Fibroblast of skin of right biceps (primary cell): ENCODE measurements around the gene PTCH1.

Experiments used
- DNase-seq: peaks from one replicate; pipeline ENCODE4 v3.0.0-alpha.2; 2013

PTCH1 gene

GRCh38 chr9:95516734-95517558 is at the start of gene PTCH1:
TSS of gene PTCH1 (minus strand) at chr9:95516971.
- peak; percentile 59 for DNase-seq

GRCh38 chr9:95565982-95566381 is 49.2 kb upstream of the PTCH1 start:
- no peak for DNase-seq

DNA sequence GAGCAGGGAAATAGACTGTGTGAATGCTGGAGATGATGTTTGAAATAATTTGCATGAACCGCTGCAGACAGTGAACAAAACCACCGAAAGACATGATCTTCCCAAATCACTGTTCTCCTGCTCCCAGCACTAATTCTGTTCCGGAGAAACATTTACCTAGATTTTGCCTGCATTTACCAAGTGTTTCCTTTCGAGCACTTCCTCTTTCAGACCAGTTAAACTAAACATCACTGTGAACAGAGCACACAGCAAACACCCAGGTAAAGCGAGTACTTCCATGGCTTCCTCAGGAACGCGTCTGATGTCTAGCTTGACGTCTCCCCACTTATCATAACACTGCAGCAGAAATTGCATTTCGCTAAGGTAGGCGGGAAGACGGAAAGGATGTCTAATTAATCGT is 45.1 kb upstream of the PTCH1 start:
- DNase-seq = no peak

DNA sequence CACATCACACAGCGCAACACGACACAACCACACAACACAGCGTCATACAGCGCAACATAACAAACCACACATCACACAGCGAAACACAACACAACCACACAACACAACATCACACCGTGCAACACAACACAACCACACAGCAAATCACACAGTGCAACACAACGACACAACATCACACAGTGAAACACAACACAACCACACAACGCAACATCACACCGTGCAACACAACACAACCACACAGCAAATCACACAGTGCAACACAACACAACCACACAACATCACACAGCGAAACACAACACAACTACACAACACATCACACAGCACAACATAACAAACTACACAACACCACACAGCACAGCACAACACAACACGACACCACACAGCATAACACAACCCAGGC is 40.4 kb upstream of the PTCH1 start:
- no peak for DNase-seq

DNA sequence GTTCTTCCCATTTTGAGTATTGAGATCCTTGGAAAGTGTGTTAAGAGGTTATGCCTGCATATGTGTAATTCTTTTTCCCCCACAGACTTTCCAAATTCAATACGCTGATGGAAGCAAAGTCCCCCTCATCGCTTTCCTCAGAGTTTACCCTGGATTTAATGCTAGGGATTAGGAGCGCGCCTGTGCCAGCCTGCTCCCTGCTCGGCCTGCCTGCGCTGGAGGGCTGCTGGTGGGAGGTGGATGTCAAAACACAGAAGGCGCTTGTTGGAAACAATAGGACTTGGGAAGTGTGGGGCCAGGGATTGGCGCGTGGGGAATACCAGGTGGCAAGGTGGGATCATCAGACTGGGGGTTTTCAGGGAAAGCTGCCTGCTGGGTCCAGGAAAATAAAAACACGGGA is 39.8 kb upstream of the PTCH1 start:
- DNase-seq = no peak

- peak; percentile 35 for DNase-seq
Measured at GRCh38 chr9:95552814-95553546, 36.2 kb upstream of the PTCH1 start.

GRCh38 chr9:95552255-95552654 is 35.5 kb upstream of the PTCH1 start:
- DNase-seq = no peak

- DNase-seq = no peak
Measured at GRCh38 chr9:95551406-95551805, 34.6 kb upstream of the PTCH1 start.

GRCh38 chr9:95545831-95546567 is 29.2 kb upstream of the PTCH1 start:
- no peak for DNase-seq

- no peak for DNase-seq
Measured at GRCh38 chr9:95533996-95534680, 17.4 kb upstream of the PTCH1 start.

DNA sequence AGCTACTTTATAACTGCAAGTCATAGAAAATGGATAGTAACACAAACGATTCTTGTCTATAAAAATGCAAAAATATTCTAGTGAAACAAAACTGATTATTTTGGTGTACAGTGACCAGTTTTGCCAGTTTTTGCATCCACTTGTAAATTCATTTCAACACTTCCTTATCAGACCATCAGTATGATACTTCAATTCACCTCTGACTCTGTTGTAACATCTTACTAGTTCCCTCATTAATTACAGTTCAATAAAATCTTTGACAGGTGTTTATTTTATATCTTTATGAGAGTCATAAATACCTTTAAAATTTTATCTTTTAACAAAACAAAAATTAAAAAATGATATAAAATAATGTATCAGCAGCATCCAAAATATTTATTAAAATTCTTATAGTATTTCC is 13.1 kb upstream of the PTCH1 start:
- DNase-seq = no peak

DNA sequence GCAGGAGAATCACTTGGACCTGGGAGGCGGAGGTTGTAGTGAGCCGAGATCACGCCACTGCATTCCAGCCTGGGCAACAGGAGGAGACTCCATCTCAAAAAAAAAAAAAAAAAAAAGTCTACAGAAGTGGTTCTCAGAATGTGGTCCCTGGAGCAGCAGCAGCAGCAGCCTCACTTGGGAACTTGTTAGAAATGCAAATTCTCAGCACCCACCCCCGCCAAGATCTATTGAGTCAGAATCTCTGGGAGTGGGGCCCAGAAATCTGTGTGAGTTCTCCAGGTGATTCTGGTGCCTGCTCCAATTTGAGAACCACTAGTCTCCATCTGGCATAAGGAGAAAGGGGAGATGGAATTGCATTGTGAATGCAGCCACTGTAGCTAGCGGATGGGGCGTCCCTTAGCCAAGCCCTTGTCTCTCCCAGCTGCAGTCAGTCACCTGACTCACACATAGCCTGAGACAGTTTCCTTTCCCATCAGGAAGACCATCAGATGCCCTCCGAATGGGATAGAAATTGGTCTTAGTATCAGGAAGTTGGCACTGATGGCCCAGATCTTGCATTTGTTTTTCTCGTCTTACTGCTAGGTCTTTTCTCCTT is 12.2 kb upstream of the PTCH1 start:
- no peak for DNase-seq

GRCh38 chr9:95522871-95523370 is 6.2 kb upstream of the PTCH1 start:
- DNase-seq = peak; percentile 24

DNA sequence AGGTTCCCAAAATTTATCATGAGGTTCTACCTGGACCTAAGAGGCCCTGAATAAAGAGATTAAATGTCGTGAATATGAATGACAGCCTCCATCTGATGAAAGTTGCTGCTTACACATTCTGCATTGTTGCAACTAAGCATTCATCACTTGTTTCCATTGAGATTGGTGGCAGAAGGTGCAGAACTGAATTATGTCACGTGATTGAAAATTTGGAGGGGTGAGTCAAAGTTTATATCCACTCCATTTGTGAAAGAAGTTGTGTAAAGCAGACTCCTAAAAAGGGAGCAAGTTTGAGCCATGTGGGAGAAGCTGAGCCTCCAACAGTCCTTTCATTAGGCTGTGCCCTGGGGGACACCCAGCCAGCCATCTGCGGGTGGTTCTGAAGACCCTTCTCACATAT is 4.9 kb upstream of the PTCH1 start:
- DNase-seq = no peak

DNA sequence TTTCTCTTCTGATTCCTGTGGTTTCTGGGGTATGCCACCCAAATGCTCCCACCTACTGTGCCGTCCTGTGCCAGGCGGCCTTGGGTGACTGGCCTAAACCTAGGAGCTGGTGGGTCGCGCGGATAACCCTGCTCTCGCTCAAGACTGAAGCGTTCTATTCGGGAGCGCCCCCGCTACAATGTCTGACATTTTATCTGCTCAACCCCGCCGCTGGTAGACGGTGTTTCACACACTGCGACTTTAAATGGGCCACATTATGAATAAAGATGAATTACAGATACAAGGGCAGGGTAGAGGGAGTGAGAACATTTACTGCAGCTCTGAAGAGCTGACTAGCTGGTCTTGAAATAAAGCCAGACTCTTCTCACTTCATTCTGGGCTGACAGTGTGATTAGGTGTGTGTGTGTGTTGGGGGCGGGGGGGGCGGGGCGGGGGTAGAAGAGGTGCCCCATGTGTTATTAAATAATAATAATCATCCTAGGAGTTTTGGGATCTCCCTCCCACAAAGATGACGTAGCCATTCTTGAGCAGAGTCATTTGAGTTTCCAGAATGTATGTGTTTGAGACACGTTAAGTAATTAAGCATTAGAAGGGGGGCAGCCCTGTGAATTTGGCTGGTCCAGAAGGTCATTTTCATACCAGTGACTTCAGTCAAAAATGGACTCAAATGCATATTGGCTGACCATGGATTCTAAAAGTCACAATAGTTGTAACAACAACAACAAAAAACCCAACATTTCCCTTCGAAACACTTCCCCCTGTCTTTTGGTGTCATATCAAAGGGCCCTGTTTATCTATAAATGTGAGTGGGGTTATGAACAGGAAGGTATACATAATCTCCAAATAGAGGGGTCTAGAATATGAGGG is 1.0 kb upstream of the PTCH1 start:
- DNase-seq = no peak

DNA sequence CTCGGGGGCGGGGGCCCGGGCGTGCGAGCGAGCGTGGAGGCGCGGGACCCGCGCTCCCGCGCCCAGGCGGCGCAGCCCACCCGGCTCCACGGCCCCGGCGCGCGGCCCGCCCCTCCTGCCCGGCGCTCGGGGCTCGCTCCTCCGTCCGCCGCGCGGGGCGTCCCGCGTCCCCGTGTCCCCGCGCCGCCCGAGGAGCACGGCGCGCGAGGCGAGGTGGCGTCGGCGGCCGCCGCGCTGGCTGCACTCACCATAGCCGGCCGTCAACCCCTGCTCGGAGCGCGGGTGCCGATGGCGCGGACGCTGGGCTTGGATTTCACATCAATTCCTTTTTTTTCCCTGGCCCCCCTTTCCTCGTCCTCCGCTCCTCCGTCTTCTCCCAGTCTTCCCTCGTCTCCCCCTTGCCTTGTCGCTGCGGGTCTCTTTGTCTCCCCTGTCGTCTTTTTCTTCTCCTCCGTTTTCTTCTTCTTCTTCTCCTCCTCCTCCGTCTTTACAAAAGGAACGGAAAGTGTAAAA is 494 bp downstream of the PTCH1 start:
- DNase-seq = no peak

- no peak for DNase-seq
Measured at GRCh38 chr9:95515272-95516113, 1.3 kb downstream of the PTCH1 start.

GRCh38 chr9:95514342-95514741 is 2.4 kb downstream of the PTCH1 start:
- no peak for DNase-seq

- no peak for DNase-seq
Measured at GRCh38 chr9:95513711-95514110, 3.1 kb downstream of the PTCH1 start.

DNA sequence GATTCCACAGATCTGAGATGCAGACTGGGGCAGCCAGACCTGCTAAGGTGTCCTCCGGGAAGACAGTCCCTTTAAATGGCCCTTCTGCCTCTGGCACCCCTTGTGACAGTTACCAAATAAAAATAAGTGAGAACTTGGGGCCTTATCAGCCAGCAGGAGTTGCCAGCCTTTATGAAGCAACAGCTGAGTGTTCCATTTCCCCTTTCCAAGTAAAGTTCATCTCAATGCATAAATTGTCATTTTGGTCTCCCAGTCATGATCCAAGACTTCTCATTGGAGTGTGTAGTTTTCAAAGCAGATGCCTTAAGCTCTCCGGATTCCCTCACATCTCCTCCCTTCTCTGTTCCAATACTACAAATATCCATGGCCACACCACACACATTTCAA is 4.1 kb downstream of the PTCH1 start:
- peak; percentile 17 for DNase-seq
